Adrenal gland (tissue), 12 donors: Measurements from ENCODE around the gene ABTB2. TPM values are rescaled to one million over a fixed set of nuclear protein-coding genes. Genes with fewer than 3 reads are reported as not detected.

Experiments used
- DNase-seq, 7 donors: peaks; one replicate each; pipeline ENCODE4 v3.0.0-alpha.2; 2019 to 2020
- H3K27ac ChIP-seq, 5 donors: fragments of 200-600 bp; sonication (generic) in 4 of 5; 1 replicate in 3 of 5; 2 replicates in 2 of 5; pipeline versions ENCODE4 v1.5.1 to v1.8.0; 2016 to 2020; ENCODE audit warnings: mild to moderate bottlenecking in 1 of 5
- H3K27me3 ChIP-seq: fragments of 200-600 bp; 2 replicates; pipeline ENCODE4 v1.8.0; 2021
- H3K36me3 ChIP-seq, 2 donors: fragments of 200-600 bp; replicated peaks in 1 of 2; 1 replicate in 1 of 2; 2 replicates in 1 of 2; pipeline versions ENCODE4 v1.5.1 to v1.8.0; 2018 to 2022
- H3K4me1 ChIP-seq, 2 donors: fragments of 200-600 bp; replicated peaks in 1 of 2; 1 replicate in 1 of 2; 2 replicates in 1 of 2; pipeline versions ENCODE4 v1.5.1 to v1.8.0; 2018 to 2021
- H3K4me3 ChIP-seq, 4 donors: fragments of 200-600 bp; sonication (generic) in 3 of 4; one replicate each; pipeline ENCODE4 v1.5.1; 2016 to 2018
- H3K9me3 ChIP-seq, 3 donors: fragments of 200-600 bp; sonication (generic) in 1 of 3; replicated peaks in 1 of 3; 1 replicate in 2 of 3; 2 replicates in 1 of 3; pipeline versions ENCODE4 v1.5.1 to v1.8.0; 2016 to 2021
- CTCF ChIP-seq, 6 experiments: fragments of 450-650 bp in 4 of 6; fragments of 200-600 bp in 2 of 6; sonication (generic) in 1 of 6; IDR thresholded peaks; 1 replicate in 5 of 6; 2 replicates in 1 of 6; pipeline versions ENCODE4 v1.5.1 to v1.8.0; 2016 to 2021; ENCODE audit warnings: antibody characterized with exemption in 6 of 6, mild to moderate bottlenecking in 2 of 6, moderate library complexity in 1 of 6
- POLR2A ChIP-seq, 2 donors: fragments of 450-650 bp; IDR thresholded peaks; one replicate each; pipeline ENCODE4 v1.6.1; 2017; ENCODE audit warnings: antibody characterized with exemption in 2 of 2, mild to moderate bottlenecking in 2 of 2, moderate library complexity in 1 of 2
- WGBS, 4 donors: extraction: QIAGEN DNeasy Blood & Tissue Kit in 2 of 4; methylation state at CpG; one replicate each; pipeline versions ENCODE4 v1.1.5 to v1.1.7; 2013 to 2017; 5-methylcytosine and 5-hydroxymethylcytosine counted together
- intact Hi-C, 2 donors: fragments of 100-400 bp; cut with DNase I; formaldehyde crosslinking; loops; one replicate each; pipeline versions ENCODE4 v1.14.1 to v1.15.0; 2022 to 2023
- polyA plus RNA-seq, 3 donors: library from polyadenylated mRNA; stranded (reverse); fragments of 200-250 nt in 2 of 3; fragments of 350-450 nt in 1 of 3; fragmentation: Illumina TruSeq in 1 of 3; extraction: RNeasy Lipid Tissue Mini Kit (QIAGEN cat#74804) in 1 of 3; gene quantifications; one replicate each; pipeline ENCODE4 v1.2.3, GENCODE V29; 2013 to 2014
- total RNA-seq, 9 donors: library from RNA; depleted of rRNA in 4 of 9; stranded (reverse); fragments of >200 nt in 4 of 9; fragments of 120-200 nt in 1 of 9; fragmentation: NEBNext Ultra II Directional in 1 of 9; extraction: Animal tissue kit (Norgen Biotek cat#: 25700) in 1 of 9; gene quantifications; one replicate each; pipeline versions ENCODE4 v1.1.0 to v1.2.4, GENCODE V29; 2013 to 2023
- donor health status: healthy with polysubstance abuse.
- donor health status: Bipolar disorder and iron deficiency.
- donor health status: DM: yes; HTN: yes; CAD: no.
- donor health status: DM: no; HTN: no; CAD: no.
- donor health status: DM: no; HTN: no; CAD: no.
- donor health status: DM: yes; HTN: yes; CAD: no.

ABTB2 gene
- total and polyA plus RNA-seq, 12 donors: 1.9 to 32.3 (median 6.1) TPM

- Histone ChIP-seq H3K9me3 (no peaks in the 10 kb centered on the region), H3K4me3 (no peak overlapping the region), H3K36me3 (no peaks in the 10 kb centered on the region), H3K27ac (no peak overlapping the region), H3K4me1 (peaks cover 0 to 13% of the 10 kb centered on the region in 2 donors), H3K27me3 (no peaks in the 10 kb centered on the region)
- no peak for DNase-seq
- TF ChIP-seq POLR2A (IDR thresholded peaks at IDR 0.05): no peak
- TF ChIP-seq CTCF (IDR thresholded peaks at IDR 0.05): no peak
- WGBS, 4 donors: 83 to 96% (median 87%) methylated on average over 5 of the region's 5 CpGs
- intact Hi-C loops: no loop called here
Measured at GRCh38 chr11:34335801-34336200, 22.0 kb downstream of the ABTB2 start.

GRCh38 chr11:34335331-34335730, 22.5 kb downstream of the ABTB2 start:
- no peaks in the 10 kb centered on the region for H3K27me3 ChIP-seq
- intact Hi-C loops: no loop called here
- DNase-seq: no peak
- no peak overlapping the region for H3K4me3 ChIP-seq
- 50 to 53% (median 53%) methylated on average over 2 of the region's 2 CpGs for WGBS, 4 donors
- H3K27ac ChIP-seq: no peak overlapping the region
- H3K36me3 ChIP-seq: no peaks in the 10 kb centered on the region
- peaks cover 0 to 13% of the 10 kb centered on the region in 2 donors for H3K4me1 ChIP-seq
- no peaks in the 10 kb centered on the region for H3K9me3 ChIP-seq
- TF ChIP-seq POLR2A (IDR thresholded peaks at IDR 0.05): no peak
- TF ChIP-seq CTCF (IDR thresholded peaks at IDR 0.05): no peak

- DNase-seq: no peak
- no peaks in the 10 kb centered on the region for H3K27me3 ChIP-seq
- H3K36me3 ChIP-seq: no peaks in the 10 kb centered on the region
- H3K4me3 ChIP-seq: no peak overlapping the region
- H3K4me1 ChIP-seq: peaks cover 0 to 13% of the 10 kb centered on the region in 2 donors
- WGBS, 4 donors: 68 to 73% (median 69%) methylated on average over 3 of the region's 3 CpGs
- no peak for TF ChIP-seq POLR2A (IDR thresholded peaks at IDR 0.05)
- TF ChIP-seq CTCF (IDR thresholded peaks at IDR 0.05): no peak
- intact Hi-C loops: no loop called here
- no peaks in the 10 kb centered on the region for H3K9me3 ChIP-seq
- H3K27ac ChIP-seq: no peak overlapping the region
Measured at GRCh38 chr11:34333787-34334186, 24.0 kb downstream of the ABTB2 start.

- H3K36me3 ChIP-seq: no peaks in the 10 kb centered on the region
- no peak for TF ChIP-seq CTCF (IDR thresholded peaks at IDR 0.05)
- TF ChIP-seq POLR2A (IDR thresholded peaks at IDR 0.05): no peak
- intact Hi-C loops: no loop called here
- no peak overlapping the region for H3K4me3 ChIP-seq
- 52 to 64% (median 56%) methylated on average over 3 of the region's 3 CpGs for WGBS, 4 donors
- DNase-seq: no peak
- H3K9me3 ChIP-seq: no peaks in the 10 kb centered on the region
- peaks cover 0 to 13% of the 10 kb centered on the region in 2 donors for H3K4me1 ChIP-seq
- no peaks in the 10 kb centered on the region for H3K27me3 ChIP-seq
- H3K27ac ChIP-seq: no peak overlapping the region
Measured at GRCh38 chr11:34332524-34332923, 25.3 kb downstream of the ABTB2 start.
